Myocyte (in vitro differentiated cells): ENCODE results near the gene IDH2. TPM values are rescaled to one million over a fixed set of nuclear protein-coding genes. Genes with fewer than 3 reads are reported as not detected.

ENCODE experiments used
- DNase-seq: peaks from one replicate; pipeline ENCODE4 v3.0.0-alpha.2; 2012; ENCODE audit warnings: low read depth
- total RNA-seq: library from RNA; depleted of rRNA; stranded (reverse); fragments of >200 nt; gene quantifications from 2 replicates; pipeline ENCODE4 v1.2.3, GENCODE V29; 2014

Gene IDH2
- total RNA-seq, 1 donor from 2014 or later, result 295 TPM

DNA sequence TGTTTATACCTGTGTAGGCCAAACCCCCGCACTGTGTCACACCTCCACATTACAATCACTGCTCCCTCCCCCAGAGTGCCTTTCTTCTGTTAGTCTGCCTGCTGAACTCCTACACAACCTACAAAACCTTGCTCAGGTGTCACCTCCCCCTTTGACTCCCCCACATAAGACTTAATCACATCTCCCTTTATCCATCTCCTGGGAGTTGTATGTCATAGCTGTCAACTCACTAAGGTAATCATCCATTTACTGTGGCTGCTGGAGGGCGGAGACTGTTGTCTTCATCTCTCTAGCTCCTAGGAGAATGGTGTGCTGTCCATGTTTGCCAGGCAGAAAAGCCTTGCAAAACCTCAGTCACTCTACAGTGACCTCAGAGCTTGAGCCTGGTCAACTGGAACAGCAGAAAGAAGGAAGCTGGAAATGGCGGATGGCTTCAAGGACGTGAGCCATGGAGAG is 57.3 kb downstream of the IDH2 start:
- no peak for DNase-seq

DNA sequence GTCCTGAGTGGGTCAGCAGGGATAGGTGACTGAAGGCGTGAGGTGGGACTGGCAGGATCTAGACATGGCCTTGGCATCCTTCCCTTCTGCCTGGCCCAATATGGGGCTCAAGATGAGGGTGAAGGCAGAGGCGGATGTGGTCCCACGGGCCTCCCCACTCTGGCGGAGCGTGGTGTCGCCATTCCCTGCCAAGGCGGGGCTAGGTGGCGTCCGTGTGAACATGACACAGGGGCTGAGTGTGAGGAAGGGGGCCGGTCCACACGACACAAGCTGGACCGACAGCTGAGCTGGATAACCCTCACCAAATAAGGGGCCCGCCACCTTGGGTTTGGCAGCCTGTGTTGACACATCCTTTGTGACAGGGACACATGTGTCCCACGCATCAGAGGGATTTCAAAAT is 58.1 kb downstream of the IDH2 start:
- no peak for DNase-seq

DNA sequence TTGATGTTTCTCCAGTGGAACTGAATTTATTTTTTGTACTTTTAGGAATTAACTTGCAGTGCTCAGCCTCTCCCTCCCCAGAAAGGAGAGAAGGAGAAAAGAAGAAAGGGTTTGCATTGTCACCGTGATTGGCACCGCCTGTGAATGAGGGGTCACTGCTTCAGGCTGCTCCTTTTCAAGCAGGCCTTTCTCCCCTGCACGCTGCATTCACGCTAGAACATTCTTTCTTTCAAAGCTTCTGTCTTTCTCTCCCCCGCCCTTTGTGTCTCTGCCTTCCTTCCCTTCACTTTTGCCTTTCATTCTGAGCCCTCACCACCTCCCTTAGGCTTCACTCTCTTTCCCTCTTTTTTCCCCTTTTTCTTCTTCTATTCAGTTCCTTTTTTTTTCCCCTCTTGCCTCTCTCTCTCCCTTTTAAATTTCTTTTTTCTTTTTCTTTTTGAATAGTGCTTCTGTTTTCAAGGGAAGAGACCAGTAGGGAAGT is 58.7 kb downstream of the IDH2 start:
- DNase-seq, result no peak

DNA sequence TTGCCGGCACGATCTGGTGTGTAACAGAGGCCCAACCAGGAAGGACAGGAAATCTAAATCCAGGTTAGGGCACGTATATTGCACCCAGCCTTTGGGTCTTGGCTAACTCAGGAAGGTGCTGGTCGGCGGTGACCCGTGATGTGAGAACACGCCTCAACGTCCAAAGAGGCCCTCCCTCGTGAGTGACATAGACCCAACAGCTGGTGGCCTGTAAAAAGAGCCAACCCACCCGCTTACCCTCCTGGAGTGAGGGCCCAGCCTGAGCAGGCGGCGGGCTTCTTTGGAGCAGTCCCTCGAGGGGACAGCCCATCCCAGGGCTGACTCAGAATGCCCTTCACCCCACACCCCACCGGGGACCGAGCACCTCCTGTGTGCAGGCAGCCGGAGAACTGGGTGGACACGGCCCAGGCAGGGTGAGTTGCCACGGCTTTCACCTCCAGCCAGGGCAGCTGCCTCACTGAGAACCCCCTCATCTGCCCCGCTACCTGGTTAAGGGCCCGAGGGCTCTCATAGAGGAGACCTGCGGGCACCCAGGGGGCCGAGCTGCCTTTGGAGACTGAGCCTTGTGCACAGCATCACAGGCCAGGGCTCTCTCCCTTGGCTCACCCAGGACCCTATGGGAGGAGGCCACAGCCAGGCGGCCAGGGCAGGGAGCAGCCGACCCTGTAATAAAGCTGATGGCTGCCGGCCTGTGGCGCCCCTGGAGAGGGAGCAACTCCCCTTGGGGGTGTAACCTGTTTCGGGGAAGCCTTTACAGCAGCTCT is 59.3 kb downstream of the IDH2 start:
- no peak for DNase-seq

DNA sequence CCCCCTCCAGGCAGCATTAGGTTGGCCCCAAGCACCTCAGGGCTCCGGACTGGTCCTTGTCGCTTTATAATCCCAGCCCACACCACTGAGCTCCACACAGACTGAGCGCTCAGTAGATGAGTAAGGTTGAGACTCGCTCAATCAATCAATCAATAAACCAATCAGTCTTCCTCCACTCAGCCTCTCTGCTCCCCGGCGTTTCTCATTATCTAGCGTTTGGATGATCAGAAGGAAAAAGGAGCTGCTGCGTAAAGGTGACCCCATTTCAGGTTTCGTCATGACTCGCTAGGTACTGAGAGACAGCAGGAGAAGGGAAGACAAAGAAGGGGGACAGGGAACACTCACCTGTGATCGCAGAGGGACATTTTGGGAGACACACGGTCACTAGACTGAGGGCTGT is 59.9 kb downstream of the IDH2 start:
- no peak for DNase-seq

DNA sequence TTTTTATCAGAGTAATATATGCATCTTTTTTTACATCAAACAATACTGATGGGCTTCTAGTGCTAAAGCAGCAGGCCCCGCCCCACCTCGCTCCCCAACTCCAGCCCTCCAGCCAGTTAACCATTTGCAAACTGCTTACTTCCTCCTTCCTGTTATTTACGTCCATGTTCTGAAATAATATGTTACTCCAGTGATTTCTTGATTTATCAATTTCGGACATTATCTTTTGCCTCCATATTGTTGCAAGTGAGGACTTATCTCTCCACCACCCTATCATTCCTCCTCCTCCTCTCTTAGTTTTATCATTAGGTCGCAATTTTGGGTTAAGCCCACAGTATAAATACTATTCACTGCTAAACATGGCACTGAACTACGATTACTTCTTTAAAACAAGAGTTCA is 61.6 kb downstream of the IDH2 start:
- no peak for DNase-seq

- no peak for DNase-seq
These were observed 62.3 kb downstream of the IDH2 start for GRCh38 chr15:90039996-90040395.

DNA sequence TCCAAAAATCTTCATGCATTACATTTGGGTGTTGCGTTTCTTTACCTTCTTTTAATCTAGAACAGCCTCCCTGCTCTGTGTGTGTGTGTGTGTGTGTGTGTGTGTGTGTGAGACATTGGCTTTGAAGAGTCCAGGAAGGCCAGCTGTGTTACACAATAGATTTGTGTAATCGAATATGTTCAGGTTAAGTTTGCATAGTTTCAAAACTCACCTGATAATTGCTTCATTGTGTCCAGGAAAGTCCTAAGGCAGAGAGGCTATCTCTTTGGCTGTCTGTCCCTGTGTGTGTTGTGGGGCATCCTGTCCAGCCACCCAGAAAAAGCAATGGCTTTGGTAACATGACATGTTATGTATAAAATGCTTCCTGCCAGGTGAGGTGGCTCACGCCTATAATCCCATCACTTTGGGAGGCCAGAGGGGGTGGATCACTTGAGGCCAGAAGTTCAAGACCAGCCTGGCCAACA is 63.6 kb downstream of the IDH2 start:
- DNase-seq, result no peak

DNA sequence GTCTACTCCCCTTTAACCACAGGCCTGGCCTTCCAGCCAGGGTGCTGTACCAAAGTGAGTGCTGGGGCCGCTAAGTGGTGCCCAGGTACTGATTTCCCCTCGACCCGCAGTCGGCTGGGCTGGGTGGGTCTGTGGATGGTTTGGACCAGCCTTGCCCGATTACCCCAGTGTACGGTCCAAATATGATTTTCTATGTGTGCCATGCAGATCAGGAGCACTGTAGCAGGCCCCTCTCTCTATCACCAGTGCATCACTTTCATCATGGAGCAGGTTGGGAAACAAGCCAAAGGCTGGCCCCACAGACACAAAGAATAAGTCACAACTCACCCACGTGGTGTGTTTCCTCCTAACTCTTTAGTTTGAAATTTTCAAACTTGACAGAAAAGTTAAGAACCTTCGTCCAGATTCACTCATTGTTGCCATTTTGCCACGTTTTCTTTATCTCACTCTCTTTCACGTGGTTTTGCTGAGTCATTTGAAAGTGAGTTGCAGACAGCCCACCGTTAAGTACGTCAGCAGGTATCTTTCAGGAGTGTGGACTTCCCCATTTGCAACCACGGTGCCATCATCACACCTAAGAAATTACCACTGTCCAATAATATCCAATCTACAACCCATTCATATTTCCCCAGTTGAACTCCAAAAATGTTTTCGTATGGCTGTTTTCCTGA is 64.2 kb downstream of the IDH2 start:
- no peak for DNase-seq

- no peak for DNase-seq
These were observed 64.8 kb downstream of the IDH2 start for GRCh38 chr15:90037511-90037860.

DNA sequence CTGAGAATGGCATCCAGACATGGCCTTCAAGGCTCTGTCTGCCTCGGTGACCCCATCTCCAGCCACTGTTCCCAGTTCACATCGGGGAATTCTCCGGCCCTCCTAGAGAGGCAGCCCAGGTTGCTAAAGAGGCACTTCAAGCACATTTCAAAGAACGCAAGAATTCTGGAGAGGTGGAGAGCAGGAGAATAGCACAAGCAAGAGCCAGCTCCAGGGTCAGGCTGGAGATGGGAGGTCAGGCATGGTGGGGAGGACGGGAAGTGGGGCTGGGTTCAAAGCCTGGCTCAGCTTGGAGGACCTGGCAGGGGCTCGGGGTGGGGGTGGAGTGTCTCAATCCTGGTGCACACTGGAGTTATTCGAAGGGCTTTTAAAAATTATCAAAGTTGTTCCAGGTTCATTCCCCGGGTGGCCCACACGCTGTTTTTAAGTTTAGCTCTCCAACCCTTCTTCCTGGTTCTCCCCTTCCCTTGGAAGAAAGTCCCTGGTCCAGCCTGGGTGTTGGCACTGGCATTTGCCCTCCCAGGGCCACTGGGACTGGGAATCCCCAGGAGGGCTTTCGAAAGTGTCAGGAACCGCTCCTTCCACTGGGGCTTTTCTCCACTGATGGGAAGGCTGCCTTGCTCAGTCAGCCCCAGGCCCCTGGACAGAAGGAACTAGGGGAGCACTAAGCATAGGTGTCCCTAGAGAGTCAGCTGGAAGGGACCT is 65.3 kb downstream of the IDH2 start:
- no peak for DNase-seq

GRCh38 chr15:90036343-90036742 is 65.9 kb downstream of the IDH2 start:
- no peak for DNase-seq

DNA sequence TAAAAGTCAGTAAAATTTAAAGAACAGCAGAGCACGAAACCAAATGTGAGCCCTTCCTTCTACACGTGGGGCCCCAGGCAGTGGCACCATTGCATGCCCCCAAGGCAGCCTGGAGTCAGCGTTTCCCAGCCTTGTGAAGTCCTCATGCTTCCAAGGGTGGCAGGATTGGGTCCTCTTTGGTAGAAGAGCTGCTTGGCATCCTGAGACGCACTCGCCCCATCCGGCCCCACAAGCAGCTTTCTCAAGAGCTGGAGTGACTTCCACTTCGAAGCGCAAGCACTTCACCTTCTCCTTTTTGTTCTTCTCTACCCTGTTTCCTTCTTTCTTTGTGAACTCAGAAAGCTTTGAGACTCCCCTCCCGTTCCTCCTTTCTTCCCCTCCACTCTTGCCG is 66.4 kb downstream of the IDH2 start:
- no peak for DNase-seq

GRCh38 chr15:90035095-90035839 is 67.0 kb downstream of the IDH2 start:
- DNase-seq, result no peak

DNA sequence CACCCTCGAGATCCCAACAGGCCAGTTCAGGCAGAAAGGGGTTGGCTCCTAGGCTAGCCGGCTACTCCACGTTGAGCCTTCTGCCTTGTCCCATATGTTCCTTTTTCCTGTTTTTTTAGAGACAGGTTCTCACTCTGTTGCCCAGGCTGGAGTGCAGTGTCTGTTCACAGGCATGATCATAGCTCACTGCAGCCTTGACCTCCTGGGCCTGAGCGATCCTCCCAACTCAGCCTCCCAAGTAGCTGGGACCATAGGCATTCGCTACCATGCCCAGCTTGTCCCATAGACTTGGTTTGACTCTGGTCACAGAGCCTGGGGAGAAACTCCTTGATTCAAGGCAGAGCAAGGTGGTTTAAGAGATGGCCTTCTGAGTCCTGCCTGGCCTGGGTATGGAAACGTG is 68.8 kb downstream of the IDH2 start:
- DNase-seq, result no peak

Other genes with a start within 250 kb of the IDH2 start
- gene AP3S2, start 208.5 kb downstream of the IDH2 start, total RNA-seq, result 65.3 and 101 TPM in 2 replicates
- 5.4 and 5.6 TPM in 2 replicates for gene ARPIN, start 189.5 kb downstream of the IDH2 start, total RNA-seq
- 5.3 and 6.3 TPM in 2 replicates for gene ZNF710, start 101.1 kb downstream of the IDH2 start, total RNA-seq
- 1.8 and 3.5 TPM in 2 replicates for gene SEMA4B, start 98.9 kb upstream of the IDH2 start, total RNA-seq
- 9.2 and 17.7 TPM in 2 replicates for gene CIB1, start 131.5 kb upstream of the IDH2 start, total RNA-seq
- gene GDPGP1, start 131.7 kb upstream of the IDH2 start, total RNA-seq, result 5.2 and 11.2 TPM in 2 replicates
- 0.08 TPM in 1 of 2 replicates, not detected in the other for gene TTLL13, start 147.1 kb upstream of the IDH2 start, total RNA-seq
- gene NGRN, start 163.2 kb upstream of the IDH2 start, total RNA-seq, result 153 and 189 TPM in 2 replicates
- gene ZNF774, start 249.8 kb upstream of the IDH2 start, total RNA-seq, result 3.4 TPM in 2 replicates